Measurements from ENCODE around the gene PYGO2. TPM values are rescaled to one million over a fixed set of nuclear protein-coding genes. Genes with fewer than 3 reads are reported as not detected.

Gene PYGO2
- total RNA-seq, 1 experiment from 2014 or later, result 37.4 TPM

DNA sequence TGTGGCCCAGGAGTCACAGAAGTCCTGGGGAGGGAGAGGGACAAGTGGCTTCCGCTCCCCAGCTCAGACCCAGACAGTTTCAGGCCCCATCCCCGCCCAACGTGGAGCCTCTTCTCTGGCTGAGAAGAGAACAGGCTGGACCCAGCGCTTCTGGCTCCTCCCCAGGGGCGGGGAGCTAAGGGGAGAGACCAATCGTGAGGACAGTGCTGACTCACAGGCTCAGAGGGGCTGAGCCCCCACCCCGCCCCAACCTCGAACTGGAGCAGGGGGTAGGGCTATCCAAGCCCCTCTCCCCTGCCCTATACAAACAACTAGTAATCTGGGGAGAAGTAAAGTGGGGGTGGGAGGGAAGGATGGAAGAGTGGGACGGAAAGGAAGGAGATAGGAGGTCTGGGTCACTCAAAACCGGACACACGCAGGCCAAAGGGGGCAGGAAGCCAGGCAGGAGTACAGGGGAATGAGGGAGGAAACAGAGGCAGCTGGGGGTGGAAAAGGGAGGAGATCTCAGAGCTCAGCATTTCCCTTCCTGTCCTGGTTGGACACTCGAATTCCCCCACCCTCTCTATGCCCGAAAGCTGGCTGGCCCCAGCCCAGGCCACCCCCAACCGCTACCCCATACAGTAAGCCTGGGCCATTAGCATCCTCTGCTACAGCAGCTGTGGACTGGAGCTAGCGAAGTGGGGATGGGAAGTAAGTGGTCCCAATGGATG lies 9.2 kb upstream of the PYGO2 start, which contains the start of gene SHC1 (continued):
- TF ChIP-seq, protein P1, sequence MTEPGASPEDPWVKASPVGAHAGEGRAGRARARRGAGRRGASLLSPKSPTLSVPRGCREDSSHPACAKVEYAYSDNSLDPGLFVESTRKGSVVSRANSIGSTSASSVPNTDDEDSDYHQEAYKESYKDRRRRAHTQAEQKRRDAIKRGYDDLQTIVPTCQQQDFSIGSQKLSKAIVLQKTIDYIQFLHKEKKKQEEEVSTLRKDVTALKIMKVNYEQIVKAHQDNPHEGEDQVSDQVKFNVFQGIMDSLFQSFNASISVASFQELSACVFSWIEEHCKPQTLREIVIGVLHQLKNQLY (CRISPR knock-in tag; IDR thresholded peaks at IDR 0.05), result no peak
- no peak for TF ChIP-seq FOXK1 (CRISPR knock-in tag; IDR thresholded peaks at IDR 0.05)
- TF ChIP-seq ETV6 (CRISPR knock-in tag; IDR thresholded peaks at IDR 0.05), result peak; percentile 15; the same call in 1 of the 2 replicates
- TF ChIP-seq, protein P2, sequence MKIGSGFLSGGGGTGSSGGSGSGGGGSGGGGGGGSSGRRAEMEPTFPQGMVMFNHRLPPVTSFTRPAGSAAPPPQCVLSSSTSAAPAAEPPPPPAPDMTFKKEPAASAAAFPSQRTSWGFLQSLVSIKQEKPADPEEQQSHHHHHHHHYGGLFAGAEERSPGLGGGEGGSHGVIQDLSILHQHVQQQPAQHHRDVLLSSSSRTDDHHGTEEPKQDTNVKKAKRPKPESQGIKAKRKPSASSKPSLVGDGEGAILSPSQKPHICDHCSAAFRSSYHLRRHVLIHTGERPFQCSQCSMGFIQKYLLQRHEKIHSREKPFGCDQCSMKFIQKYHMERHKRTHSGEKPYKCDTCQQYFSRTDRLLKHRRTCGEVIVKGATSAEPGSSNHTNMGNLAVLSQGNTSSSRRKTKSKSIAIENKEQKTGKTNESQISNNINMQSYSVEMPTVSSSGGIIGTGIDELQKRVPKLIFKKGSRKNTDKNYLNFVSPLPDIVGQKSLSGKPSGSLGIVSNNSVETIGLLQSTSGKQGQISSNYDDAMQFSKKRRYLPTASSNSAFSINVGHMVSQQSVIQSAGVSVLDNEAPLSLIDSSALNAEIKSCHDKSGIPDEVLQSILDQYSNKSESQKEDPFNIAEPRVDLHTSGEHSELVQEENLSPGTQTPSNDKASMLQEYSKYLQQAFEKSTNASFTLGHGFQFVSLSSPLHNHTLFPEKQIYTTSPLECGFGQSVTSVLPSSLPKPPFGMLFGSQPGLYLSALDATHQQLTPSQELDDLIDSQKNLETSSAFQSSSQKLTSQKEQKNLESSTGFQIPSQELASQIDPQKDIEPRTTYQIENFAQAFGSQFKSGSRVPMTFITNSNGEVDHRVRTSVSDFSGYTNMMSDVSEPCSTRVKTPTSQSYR (CRISPR knock-in tag; IDR thresholded peaks at IDR 0.05), result 0 out of 2 replicates have a peak, but pooled peaks have one; percentile 13
- TF ChIP-seq HMGA2 (CRISPR knock-in tag; IDR thresholded peaks at IDR 0.05), result no peak
- TF ChIP-seq, protein P3, sequence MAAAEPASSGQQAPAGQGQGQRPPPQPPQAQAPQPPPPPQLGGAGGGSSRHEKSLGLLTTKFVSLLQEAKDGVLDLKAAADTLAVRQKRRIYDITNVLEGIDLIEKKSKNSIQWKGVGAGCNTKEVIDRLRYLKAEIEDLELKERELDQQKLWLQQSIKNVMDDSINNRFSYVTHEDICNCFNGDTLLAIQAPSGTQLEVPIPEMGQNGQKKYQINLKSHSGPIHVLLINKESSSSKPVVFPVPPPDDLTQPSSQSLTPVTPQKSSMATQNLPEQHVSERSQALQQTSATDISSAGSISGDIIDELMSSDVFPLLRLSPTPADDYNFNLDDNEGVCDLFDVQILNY (CRISPR knock-in tag; IDR thresholded peaks at IDR 0.05), result 0 out of 2 replicates have a peak, but pooled peaks have one; percentile 35
- 0 out of 2 replicates have a peak, but pooled peaks have one; percentile 10 for TF ChIP-seq NFE2L1 (CRISPR knock-in tag; IDR thresholded peaks at IDR 0.05)
- 0 out of 2 replicates have a peak, but pooled peaks have one; percentile 35 for TF ChIP-seq PRRX2 (CRISPR knock-in tag; IDR thresholded peaks at IDR 0.05)

DNA sequence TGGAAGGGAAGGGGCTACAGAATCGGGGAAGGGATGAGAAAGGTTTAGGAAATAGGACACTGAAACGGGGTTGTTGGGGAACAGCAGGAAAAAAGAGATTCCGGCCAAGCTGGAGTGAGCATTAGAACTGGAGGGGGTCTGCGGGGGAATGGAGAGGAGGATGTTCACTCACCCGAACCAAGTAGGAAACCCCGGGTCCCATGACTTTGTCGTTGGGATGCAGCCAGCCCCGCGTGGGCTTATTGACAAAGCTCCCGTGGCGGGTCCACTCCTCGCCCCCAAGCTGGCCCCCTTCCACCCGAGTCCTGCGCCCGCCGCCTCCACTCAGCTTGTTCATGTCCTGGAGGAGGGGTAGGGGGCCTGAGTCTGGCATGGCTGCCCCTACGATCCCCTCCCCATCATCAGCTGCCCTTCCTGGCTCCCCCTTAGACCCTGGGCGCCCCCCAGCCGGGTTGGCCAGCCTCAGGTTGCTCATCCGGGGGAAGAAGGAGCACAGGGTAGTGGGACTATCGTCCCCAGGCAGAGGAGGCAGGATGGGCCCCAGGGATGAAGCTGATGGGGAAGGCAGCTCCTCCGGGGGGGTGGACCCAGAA lies 8.4 kb upstream of the PYGO2 start:
- Mint-ChIP-seq H3K9me3 (no peaks in the 10 kb centered on the region), H3K4me3 (no peak overlapping the region), H3K27ac (peak overlapping the region; percentile 81; the same call in 1 of the 2 replicates), H3K4me1 (peaks cover 42% of the 10 kb centered on the region), H3K27me3 (ENCODE audit: low read depth) (no peaks in the 10 kb centered on the region), H3K36me3 (peaks cover 33% of the 10 kb centered on the region)
- DNase-seq (ENCODE audit: low spot score) (no peak), ATAC-seq (no peak)
- ChIA-PET POLR2A (interaction anchor here (0.6 to 7.3 kb wide), 20 partner anchors 8 to 934 kb away, joined by 3 to 176 read pairs (median 4); partner anchors contain the start of genes CHRNB2, EFNA3, FLAD1 and KCNN3), CTCF (interaction anchor here (0.6 to 8.3 kb wide), 22 partner anchors 8 to 281 kb away, joined by 3 to 176 read pairs (median 7); partner anchors contain the start of genes ADAM15, EFNA4, FLAD1 and KRTCAP2)
- TF ChIP-seq, protein P4, sequence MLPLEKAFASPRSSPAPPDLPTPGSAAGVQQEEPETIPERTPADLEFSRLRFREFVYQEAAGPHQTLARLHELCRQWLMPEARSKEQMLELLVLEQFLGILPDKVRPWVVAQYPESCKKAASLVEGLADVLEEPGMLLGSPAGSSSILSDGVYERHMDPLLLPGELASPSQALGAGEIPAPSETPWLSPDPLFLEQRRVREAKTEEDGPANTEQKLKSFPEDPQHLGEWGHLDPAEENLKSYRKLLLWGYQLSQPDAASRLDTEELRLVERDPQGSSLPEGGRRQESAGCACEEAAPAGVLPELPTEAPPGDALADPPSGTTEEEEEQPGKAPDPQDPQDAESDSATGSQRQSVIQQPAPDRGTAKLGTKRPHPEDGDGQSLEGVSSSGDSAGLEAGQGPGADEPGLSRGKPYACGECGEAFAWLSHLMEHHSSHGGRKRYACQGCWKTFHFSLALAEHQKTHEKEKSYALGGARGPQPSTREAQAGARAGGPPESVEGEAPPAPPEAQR (CRISPR knock-in tag; IDR thresholded peaks at IDR 0.05), result no peak
- TF ChIP-seq, protein P5, sequence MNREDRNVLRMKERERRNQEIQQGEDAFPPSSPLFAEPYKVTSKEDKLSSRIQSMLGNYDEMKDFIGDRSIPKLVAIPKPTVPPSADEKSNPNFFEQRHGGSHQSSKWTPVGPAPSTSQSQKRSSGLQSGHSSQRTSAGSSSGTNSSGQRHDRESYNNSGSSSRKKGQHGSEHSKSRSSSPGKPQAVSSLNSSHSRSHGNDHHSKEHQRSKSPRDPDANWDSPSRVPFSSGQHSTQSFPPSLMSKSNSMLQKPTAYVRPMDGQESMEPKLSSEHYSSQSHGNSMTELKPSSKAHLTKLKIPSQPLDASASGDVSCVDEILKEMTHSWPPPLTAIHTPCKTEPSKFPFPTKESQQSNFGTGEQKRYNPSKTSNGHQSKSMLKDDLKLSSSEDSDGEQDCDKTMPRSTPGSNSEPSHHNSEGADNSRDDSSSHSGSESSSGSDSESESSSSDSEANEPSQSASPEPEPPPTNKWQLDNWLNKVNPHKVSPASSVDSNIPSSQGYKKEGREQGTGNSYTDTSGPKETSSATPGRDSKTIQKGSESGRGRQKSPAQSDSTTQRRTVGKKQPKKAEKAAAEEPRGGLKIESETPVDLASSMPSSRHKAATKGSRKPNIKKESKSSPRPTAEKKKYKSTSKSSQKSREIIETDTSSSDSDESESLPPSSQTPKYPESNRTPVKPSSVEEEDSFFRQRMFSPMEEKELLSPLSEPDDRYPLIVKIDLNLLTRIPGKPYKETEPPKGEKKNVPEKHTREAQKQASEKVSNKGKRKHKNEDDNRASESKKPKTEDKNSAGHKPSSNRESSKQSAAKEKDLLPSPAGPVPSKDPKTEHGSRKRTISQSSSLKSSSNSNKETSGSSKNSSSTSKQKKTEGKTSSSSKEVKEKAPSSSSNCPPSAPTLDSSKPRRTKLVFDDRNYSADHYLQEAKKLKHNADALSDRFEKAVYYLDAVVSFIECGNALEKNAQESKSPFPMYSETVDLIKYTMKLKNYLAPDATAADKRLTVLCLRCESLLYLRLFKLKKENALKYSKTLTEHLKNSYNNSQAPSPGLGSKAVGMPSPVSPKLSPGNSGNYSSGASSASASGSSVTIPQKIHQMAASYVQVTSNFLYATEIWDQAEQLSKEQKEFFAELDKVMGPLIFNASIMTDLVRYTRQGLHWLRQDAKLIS (CRISPR knock-in tag; IDR thresholded peaks at IDR 0.05; ENCODE audit: borderline replicate concordance), result no peak
- TF ChIP-seq, protein P6, sequence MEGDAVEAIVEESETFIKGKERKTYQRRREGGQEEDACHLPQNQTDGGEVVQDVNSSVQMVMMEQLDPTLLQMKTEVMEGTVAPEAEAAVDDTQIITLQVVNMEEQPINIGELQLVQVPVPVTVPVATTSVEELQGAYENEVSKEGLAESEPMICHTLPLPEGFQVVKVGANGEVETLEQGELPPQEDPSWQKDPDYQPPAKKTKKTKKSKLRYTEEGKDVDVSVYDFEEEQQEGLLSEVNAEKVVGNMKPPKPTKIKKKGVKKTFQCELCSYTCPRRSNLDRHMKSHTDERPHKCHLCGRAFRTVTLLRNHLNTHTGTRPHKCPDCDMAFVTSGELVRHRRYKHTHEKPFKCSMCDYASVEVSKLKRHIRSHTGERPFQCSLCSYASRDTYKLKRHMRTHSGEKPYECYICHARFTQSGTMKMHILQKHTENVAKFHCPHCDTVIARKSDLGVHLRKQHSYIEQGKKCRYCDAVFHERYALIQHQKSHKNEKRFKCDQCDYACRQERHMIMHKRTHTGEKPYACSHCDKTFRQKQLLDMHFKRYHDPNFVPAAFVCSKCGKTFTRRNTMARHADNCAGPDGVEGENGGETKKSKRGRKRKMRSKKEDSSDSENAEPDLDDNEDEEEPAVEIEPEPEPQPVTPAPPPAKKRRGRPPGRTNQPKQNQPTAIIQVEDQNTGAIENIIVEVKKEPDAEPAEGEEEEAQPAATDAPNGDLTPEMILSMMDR (IDR thresholded peaks at IDR 0.05), result no peak
- TF ChIP-seq ZNF232 (CRISPR knock-in tag; IDR thresholded peaks at IDR 0.05), result no peak
- no peak for TF ChIP-seq ETV6 (CRISPR knock-in tag; IDR thresholded peaks at IDR 0.05)
- TF ChIP-seq OVOL2 (CRISPR knock-in tag; IDR thresholded peaks at IDR 0.05; ENCODE audit: borderline replicate concordance), result no peak
- TF ChIP-seq SP1 (CRISPR knock-in tag; conservative IDR thresholded peaks at IDR 0.05), result no peak
- TF ChIP-seq NR3C1 (CRISPR knock-in tag; conservative IDR thresholded peaks at IDR 0.05; ENCODE audit: low read depth), result no peak
- no peak for TF ChIP-seq JAZF1 (CRISPR knock-in tag; IDR thresholded peaks at IDR 0.05)

All from WTC11 (cell line).